GM03348 (cell line): ENCODE results near the gene GPRC5B.
A peak's percentile ranks its signal among the peaks of the same experiment; 100 is the strongest.

ENCODE experiments used
- DNase-seq: peaks from one replicate; pipeline ENCODE4 v3.0.0; 2012; ENCODE audit warnings: low spot score

GPRC5B gene

GRCh38 chr16:19872179-19872863, 12.3 kb downstream of the GPRC5B start:
- no peak for DNase-seq

GRCh38 chr16:19871721-19872120, 12.9 kb downstream of the GPRC5B start:
- no peak for DNase-seq

- no peak for DNase-seq
Measured at GRCh38 chr16:19868421-19868820, 16.2 kb downstream of the GPRC5B start.

GRCh38 chr16:19864566-19864965, 20.1 kb downstream of the GPRC5B start:
- no peak for DNase-seq

GRCh38 chr16:19863990-19864389, 20.7 kb downstream of the GPRC5B start:
- DNase-seq = no peak

- no peak for DNase-seq
Measured at GRCh38 chr16:19861811-19862327, 22.8 kb downstream of the GPRC5B start.

- DNase-seq = no peak
Measured at GRCh38 chr16:19861133-19861532, 23.5 kb downstream of the GPRC5B start.

- no peak for DNase-seq
Measured at GRCh38 chr16:19860166-19861041, 24.2 kb downstream of the GPRC5B start.

GRCh38 chr16:19859603-19860002, 25.0 kb downstream of the GPRC5B start:
- DNase-seq = no peak

GRCh38 chr16:19859166-19859565, 25.5 kb downstream of the GPRC5B start:
- DNase-seq = no peak

- no peak for DNase-seq
Measured at GRCh38 chr16:19858340-19859018, 26.2 kb downstream of the GPRC5B start.

- no peak for DNase-seq
Measured at GRCh38 chr16:19857593-19858339, 26.9 kb downstream of the GPRC5B start.

GRCh38 chr16:19856120-19856519, 28.5 kb downstream of the GPRC5B start:
- DNase-seq = no peak

GRCh38 chr16:19854543-19854876, 30.1 kb downstream of the GPRC5B start:
- no peak for DNase-seq

GRCh38 chr16:19853742-19854542, 30.7 kb downstream of the GPRC5B start:
- DNase-seq = no peak

GRCh38 chr16:19853132-19853741, 31.4 kb downstream of the GPRC5B start:
- no peak for DNase-seq

GRCh38 chr16:19851476-19851875, 33.2 kb downstream of the GPRC5B start:
- no peak for DNase-seq

GRCh38 chr16:19850131-19850817, 34.4 kb downstream of the GPRC5B start:
- DNase-seq = no peak

GRCh38 chr16:19848756-19849155, 35.9 kb downstream of the GPRC5B start:
- no peak for DNase-seq

- DNase-seq = peak; percentile 29
Measured at GRCh38 chr16:19846436-19846835, 38.2 kb downstream of the GPRC5B start.
